GM21737 (cell line): Measurements from ENCODE around the gene SPINK7.

Experiments
- ATAC-seq: cut with Tn5 transposase; IDR thresholded peaks from one replicate; pipeline ENCODE4 v1.9.1; 2021; ENCODE audit warnings: mild to moderate bottlenecking, moderate library complexity; ENCODE audit not compliant: unreplicated experiment

The SPINK7 gene

GRCh38 chr5:148343603-148344487 is 31.6 kb downstream of the SPINK7 start:
- no peak for ATAC-seq

GRCh38 chr5:148347706-148348105 is 35.5 kb downstream of the SPINK7 start:
- no peak for ATAC-seq

GRCh38 chr5:148352696-148353095 is 40.5 kb downstream of the SPINK7 start:
- ATAC-seq, result no peak

- ATAC-seq, result no peak
Observed at GRCh38 chr5:148353634-148354033, 41.4 kb downstream of the SPINK7 start.

- ATAC-seq, result no peak
Observed at GRCh38 chr5:148364343-148364742, 52.1 kb downstream of the SPINK7 start.
